HG02938 (cell line): ENCODE measurements around the gene CCDC127.
"Not testable (repeated sequence)": the region's sequence is repeated elsewhere in the genome, so short reads cannot be mapped to it uniquely, and the experiment has no call there.

ENCODE experiments used
- ATAC-seq: cut with Tn5 transposase; IDR thresholded peaks from one replicate; pipeline ENCODE4 v1.9.1; 2021; ENCODE audit warnings: mild to moderate bottlenecking, moderate library complexity; ENCODE audit not compliant: unreplicated experiment

The CCDC127 gene, protein sequence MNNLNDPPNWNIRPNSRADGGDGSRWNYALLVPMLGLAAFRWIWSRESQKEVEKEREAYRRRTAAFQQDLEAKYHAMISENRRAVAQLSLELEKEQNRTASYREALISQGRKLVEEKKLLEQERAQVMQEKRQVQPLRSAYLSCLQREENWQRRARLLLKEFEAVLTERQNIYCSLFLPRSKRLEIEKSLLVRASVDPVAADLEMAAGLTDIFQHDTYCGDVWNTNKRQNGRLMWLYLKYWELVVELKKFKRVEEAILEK

DNA sequence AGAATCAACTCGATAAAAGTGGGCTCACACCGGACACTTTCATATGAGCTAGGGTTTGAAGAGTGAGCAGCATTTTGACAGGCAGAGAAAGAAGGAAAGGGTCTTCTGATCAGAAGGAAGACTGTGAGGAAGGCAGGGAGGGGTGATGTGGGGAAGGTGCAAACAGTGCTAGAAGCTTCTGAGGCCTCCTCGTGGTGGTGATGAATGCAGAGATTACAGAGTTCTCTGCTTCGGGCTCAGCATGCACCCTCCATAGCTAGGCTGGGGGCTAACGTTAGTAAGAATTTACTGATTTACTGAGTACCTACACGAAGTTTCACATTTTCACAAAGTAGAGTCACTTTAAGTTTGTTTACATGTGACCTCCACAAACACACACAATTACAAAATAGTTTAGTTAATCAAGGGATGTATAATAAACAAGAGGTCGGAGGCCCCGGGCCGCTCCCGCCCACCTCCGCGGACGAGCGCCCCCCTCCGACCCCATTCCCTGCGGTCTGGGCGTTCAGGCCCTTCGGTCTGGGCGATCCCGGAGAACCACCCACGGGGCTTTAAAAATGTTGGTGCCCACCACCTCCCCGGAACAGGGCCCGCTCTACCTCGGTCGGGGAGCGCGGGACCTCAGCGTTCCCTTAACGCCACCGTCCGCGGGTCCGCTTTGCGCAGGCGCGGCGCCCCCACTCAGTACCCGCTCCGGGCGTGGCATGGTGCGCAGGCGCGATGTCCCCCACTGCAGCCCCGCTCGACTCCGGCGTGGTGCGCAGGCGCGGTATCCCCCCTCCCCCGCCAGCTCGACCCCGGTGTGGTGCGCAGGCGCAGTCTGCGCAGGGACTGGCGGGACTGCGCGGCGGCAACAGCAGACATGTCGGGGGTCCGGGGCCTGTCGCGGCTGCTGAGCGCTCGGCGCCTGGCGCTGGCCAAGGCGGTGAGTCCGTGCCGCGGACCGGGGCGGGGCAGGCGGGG is at the start of gene CCDC127, which contains the start of gene SDHA:
Gene CCDC127 (minus strand): TSS at position 660 of the 963 bp plus-strand sequence. CDS start 1,304 bp downstream, outside the sequence.
Gene SDHA (plus strand): TSS at position 827 of the 963 bp plus-strand sequence. CDS start 36 bp downstream, at position 863.
- peak; percentile 75 for ATAC-seq

DNA sequence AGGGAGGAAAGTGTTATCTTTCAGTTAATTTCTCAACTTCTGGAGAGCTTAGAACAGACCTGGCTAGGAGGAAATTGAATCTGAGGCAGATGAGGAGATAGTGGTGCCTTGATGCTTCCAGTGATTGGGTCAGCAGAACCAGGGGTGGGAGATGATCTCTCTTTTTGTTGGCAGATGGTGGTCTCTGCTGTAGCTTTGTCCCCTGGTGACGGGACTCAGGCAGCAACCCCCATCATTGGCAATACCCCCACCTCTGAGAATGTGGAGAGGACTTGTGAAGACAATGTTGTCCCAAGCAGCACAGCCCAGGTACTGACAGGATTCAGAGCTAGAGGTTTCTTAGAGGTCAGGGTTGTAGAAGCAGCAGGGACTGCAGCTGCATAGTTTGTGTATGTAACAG is 49.8 kb upstream of the CCDC127 start:
- no peak for ATAC-seq

DNA sequence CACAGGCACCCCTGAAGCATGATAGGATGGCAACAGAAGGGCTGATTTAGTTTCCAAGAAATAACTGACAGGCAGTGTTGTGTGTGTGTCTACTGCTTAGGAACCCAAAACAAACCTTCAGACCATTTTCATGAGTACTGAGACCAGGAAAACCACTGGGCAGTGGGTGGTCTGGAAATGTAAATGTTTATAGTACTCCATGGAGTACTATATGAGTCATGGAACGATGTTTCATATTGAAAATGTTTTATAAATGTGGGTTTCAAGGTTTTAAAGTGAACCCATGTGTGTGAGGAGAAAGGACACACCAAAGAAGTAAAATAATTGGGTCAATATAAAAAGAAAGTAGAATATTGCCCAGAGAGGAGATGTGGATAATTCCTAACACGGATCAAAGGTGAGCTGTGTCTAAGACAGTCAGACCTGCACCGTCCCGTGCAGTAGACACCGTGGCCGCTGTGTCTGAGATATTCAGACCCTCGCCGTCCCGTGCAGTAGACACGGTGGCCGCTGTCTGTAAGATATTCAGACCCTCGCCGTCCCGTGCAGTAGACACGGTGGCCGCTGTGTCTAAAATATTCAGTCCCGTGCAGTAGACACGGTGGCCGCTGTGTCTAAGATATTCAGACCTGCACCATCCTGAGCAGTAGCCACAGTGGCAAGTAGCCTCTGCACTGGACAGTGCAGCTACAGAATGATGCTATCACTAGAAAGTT is 48.5 kb upstream of the CCDC127 start:
- not testable (repeated sequence) for ATAC-seq

DNA sequence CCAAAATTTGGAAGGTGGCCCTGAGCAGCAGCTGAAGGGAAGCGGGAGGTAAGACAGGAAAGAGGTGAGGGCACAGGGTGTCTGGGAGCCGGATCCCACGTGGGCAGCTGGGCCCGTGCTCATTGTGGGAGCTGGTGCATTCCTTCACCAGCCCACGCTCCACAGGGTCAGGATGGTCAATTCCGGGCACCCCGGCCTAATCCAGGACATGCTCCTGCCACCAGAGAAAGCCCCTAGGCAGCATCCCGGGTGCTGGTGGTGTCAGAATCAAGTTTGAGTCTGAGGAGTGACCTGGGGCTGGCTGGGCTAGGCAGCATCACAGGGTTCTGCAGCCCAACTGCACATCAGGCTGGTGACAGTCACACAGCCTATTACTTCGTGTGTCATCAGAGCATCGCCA is 46.4 kb upstream of the CCDC127 start:
- ATAC-seq: no peak

DNA sequence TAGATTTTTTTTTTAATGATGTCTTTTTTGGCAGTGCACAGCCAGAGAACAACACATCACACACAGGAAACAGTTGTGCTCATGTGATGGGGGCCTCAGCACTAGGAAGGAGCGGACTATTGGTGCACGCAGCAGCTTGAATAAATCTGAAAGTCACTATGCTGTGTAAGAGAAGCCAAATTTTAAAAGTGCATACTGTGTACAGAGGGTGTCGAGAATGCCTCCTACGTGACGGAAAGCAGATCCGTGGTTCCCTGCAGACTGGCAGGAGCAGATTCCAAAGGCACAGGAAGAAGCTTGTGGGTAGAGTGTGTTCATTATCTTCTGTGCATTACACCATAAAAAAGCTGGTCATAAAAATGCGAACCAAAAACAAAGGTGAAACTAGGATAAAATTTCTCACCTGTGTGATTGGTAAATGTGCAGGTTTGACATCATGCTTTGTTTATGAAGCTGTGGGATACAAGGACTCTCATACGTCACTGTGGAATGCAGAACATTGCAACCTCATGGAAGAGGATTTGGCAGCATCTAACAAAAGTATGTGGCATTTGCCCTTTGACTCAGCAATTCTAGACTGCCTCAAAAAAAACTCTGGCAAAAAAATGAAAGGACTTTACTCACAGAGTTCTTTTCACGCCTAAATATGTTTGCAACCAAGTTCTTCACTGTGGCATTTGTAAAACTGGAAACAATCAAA is 45.5 kb upstream of the CCDC127 start:
- not testable (repeated sequence) for ATAC-seq

DNA sequence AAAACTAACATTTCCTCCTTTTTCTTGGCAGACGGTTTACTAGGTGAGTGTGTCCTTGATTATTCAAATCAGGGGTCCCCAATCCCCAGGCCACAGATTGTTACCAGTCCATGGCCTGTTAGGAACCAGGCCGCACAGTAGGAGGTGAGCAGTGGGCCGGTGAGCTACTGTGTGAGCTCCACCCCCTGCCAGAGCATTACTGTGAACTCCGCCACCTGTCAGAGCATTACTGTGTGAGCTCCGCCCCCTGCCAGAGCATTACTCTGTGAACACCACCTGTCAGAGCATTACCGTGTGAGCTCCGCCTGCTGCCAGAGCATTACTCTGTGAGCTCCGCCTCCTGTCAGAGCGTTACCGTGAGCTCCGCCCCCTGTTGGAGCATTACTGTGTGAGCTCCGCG is 39.2 kb upstream of the CCDC127 start:
- ATAC-seq: no peak

DNA sequence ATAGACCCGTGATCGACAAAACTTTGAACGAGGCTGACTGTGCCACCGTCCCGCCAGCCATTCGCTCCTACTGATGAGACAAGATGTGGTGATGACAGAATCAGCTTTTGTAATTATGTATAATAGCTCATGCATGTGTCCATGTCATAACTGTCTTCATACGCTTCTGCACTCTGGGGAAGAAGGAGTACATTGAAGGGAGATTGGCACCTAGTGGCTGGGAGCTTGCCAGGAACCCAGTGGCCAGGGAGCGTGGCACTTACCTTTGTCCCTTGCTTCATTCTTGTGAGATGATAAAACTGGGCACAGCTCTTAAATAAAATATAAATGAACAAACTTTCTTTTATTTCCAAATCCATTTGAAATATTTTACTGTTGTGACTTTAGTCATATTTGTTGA is 38.4 kb upstream of the CCDC127 start:
- not testable (repeated sequence) for ATAC-seq

DNA sequence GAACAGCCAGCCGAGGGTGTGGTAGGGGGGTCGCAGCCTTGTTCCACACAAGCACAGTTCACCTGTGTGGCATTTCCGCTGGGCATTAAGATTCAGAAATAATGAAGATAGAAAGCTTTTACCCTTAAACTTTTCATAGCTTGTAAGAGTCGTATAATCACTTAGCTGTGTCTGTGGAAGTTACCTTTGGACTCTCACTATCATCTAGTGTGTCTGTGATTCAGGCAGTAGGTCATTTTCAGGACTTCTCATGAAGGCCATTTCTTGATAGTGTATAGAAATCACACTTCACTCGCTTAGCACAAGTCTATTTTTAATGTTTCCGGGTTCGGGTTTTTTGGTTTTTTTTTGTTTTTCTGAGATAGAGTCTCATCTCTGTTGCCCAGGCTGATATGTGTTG is 37.2 kb upstream of the CCDC127 start:
- not testable (repeated sequence) for ATAC-seq

DNA sequence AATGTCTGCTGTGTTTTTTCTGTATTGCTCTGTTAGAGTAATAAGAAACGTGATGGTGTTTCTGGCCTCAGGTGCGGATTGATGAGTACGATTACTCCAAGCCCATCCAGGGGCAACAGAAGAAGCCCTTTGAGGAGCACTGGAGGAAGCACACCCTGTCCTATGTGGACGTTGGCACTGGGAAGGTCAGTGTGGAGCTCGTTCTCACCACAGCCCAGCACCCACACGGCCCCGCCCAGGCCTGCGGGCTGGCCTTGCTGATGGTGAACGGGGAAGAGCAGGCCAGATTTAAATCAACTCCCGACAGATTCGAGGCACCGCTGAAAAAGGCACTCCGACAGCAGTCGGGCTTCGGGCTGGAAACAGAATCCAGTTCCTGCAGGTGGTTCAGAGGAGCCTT is 36.4 kb upstream of the CCDC127 start:
- not testable (repeated sequence) for ATAC-seq

DNA sequence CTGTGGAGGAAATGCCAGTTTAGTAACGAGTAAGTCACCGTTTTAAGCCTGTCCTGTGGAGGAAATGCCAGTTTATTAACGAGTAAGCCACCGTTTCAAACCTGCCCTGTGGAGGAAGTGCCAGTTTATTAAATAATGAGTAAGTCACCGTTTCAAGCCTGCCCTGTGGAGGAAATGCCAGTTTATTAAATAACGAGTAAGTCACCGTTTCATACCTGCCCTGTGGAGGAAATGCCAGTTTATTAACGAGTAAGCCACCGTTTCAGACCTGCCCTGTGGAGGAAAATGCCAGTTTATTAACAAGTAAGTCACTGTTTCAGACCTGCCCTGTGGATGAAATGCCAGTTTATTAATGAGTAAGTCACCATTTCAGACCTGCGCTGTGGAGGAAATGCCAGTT is 34.6 kb upstream of the CCDC127 start:
- ATAC-seq: no peak

DNA sequence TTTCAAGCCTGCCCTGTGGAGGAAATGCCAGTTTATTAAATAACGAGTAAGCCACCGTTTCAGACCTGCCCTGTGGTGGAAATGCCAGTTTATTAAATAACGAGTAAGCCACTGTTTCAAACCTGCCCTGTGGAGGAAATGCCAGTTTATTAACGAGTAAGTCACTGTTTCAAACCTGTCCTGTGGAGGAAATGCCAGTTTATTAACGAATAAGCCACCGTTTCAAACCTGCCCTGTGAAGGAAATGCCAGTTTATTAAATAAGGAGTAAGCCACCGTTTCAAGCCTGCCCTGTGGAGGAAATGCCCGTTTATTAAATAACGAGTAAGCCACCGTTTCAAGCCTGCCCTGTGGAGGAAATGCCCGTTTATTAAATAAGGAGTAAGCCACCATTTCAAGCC is 34.0 kb upstream of the CCDC127 start:
- not testable (repeated sequence) for ATAC-seq

DNA sequence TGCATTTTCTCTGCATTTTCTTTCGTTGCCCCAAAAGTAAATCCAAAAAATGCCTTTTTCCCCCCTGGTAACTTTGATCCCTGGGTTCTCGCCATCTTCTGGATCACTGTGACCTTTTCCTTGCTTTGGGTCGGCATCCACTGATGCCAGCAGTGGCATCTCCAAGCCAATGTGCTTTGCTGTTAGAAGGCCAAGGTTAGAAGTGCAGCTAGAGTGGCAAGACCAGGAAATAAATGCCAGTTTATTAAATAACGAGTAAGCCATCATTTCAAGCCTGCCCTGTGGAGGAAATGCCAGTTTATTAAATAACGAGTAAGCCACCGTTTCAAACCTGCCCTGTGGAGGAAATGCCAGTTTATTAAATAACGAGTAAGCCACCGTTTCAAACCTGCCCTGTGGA is 33.6 kb upstream of the CCDC127 start:
- not testable (repeated sequence) for ATAC-seq

DNA sequence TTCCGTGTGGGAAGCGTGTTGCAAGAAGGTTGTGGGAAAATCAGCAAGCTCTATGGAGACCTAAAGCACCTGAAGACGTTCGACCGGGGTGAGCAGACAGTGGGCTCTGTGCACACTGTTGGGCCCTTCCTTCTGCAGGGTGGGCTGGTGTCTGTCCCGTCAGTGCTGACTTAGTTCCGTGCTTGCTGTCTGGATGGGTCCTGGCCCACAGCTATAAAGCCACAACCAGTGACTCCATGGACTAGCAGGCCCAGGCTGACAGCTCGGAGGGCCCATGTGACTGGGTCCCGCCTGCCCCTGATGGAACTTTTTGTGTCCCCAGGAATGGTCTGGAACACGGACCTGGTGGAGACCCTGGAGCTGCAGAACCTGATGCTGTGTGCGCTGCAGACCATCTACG is 33.1 kb upstream of the CCDC127 start:
- not testable (repeated sequence) for ATAC-seq

DNA sequence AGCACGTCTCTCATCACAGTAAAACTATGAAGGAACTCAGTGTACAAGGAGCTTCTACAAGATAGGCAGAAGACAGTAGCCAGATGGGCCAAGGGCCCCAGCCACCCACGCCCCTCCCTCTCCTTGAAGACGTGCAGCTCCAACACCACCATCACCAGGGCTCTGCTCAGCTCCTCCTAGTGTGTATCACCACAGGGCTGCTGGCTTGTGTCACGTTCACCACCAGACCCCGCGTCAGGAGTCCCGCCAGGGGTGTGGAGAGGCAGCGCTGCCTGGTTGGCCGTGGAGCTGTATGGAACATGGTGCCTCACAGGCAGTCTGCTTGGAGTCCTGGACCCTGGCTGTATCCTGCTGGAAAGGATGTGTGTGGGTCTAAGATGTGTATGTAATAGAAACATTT is 32.4 kb upstream of the CCDC127 start:
- ATAC-seq: not testable (repeated sequence)

DNA sequence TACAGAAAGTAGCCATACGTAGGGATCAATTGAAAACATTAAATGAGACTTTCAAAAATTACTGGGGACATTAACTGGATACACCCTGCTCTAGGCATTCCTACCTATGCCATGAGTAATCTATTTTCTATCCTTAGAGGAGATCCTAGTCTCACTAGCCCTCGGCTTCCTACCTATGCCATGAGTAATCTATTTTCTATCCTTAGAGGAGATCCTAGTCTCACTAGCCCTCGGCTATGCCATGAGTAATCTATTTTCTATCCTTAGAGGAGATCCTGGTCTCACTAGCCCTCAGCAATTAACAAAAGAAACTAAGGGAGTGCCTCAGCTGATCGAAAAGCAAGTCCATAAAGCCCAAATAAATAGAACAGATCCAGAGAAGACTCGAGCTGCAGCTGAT is 27.8 kb upstream of the CCDC127 start:
- ATAC-seq: not testable (repeated sequence)

DNA sequence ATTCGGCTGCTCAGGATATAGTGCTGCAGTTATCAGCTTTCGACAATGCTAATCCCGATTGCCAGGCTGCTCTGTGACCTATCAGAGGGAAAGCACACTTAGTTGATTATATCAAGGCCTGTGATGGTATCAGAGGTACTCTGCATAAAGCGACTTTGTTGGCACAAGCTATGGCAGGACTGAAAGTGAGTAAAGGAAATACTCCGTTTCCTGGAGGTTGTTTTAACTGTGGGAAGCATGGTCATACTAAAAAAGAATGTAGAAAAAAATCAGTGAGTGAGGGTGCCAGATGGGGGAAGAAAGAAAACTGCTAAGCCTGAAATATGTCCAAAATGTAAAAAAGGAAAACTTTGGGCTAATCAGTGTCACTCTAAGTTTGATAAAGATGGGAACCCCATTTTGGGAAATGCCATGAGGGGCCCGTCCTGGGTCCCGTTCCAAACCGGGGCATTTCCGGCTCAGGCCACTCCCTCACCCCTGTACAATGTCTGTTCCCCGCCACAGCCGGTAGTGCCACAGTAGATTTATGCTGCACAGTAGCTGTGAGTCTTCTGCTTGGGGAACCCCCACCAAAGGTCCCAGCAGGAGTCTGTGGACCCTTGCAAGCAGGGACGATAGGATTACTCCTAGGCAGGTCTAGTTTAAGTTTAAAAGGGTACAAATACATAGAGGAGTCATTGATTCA is 25.9 kb upstream of the CCDC127 start:
- not testable (repeated sequence) for ATAC-seq

DNA sequence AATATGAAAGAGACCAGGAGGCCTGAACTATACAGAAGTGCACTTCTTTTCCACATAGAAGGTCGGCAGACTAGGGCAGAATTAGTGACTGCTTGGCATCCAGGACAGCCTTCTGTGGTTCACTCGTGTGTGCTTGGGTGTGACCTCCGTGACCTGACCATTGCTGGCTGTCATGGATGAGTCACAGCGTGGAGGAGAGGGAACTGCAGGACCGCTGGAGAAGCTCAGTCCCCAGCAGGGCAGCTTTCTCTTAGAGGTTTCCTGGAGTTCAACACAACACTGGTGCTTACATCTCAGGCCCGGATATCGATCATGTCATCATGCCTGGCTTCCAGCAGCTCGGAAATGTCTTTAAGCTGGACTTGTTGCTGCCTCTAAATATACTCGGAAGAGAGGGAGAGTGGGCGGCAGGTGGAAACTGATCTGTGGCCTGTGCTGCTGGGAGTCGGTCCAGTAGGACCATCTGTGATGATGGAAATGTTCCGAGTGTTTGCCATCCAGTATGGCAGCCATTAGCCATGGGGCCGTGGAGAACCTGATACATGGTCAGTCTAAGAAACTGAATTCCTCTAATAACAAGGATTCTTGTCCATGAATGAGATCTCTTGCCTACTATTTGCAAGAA is 23.2 kb upstream of the CCDC127 start:
- not testable (repeated sequence) for ATAC-seq

DNA sequence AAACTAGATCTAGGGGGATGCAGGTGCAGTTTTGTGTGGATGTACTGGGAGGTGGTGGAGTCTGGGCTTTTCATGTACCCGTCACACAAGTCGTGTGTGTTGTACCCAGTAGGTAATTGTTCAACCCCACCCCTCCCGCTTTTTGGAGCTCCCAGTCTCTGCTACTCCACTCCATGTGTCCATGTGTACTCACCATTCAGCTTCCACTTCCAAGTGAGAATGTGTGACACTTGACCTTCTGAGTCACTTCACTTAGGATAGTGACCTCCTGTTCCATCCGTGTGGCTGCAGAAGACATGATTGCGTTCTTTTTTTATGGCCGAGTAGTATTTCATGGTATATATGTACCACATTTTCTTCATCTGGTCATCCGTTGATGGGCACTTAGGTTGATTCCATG is 22.6 kb upstream of the CCDC127 start:
- not testable (repeated sequence) for ATAC-seq

DNA sequence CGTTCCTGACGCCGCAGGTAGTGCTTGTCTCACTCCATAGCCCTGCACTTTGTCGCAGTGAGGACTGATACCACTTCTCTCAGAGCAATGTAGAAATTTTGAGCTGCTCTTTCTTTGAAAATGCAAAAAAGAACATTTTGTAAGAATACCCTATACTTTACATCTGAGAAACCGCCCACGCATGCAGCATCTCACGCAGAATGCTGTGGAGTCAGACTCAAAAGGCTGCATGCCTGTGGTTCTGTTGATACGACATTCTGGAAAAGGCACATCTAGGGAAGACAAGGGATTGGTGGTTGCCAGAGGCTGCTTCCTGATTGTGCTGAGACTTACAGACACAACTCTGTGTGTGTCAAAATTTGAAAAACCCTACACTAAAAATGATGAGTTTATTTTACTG is 20.0 kb upstream of the CCDC127 start:
- ATAC-seq: not testable (repeated sequence)
